Coronary artery (tissue), 2 donors: ENCODE data around the gene STAC.

Experiments
- DNase-seq: peaks from one replicate; pipeline ENCODE4 v3.0.0-alpha.2; 2017; ENCODE audit warnings: low spot score
- H3K27ac ChIP-seq, 2 donors: fragments of 200-600 bp; sonication (generic); one replicate each; pipeline ENCODE4 v1.5.1; 2016 to 2019
- H3K4me3 ChIP-seq: fragments of 200-600 bp; sonication (generic); 2 replicates; pipeline ENCODE4 v1.5.1; 2016; ENCODE audit warnings: mild to moderate bottlenecking, moderate library complexity
- TF ChIP-seq, protein P1 (sequence below): fragments of 200-600 bp; sonication (generic); IDR thresholded peaks from one replicate; pipeline ENCODE4 v1.5.1; 2019; ENCODE audit warnings: antibody characterized with exemption

The STAC gene

DNA sequence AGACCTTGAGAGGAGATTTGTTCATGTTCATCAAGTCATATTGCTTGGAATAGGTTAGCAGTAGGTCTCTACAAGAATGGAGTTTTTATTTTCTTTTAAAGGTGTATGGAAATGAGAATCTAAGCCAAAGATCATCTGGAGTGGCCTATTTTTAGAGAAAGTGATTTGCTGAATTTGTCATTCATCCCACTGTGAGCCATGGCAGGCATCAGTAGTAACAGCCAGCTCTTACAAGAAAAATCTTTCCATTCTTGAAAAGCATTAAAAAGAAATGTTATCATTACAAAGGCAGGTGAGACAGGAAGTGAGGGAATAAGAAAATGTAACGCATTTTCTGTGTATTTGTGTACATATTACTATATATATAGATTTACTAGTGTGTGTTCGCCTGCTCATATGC lies 29.6 kb downstream of the STAC start:
- Histone ChIP-seq H3K4me3 (no peak overlapping the region), H3K27ac (no peak overlapping the region)
- TF ChIP-seq, protein P1, sequence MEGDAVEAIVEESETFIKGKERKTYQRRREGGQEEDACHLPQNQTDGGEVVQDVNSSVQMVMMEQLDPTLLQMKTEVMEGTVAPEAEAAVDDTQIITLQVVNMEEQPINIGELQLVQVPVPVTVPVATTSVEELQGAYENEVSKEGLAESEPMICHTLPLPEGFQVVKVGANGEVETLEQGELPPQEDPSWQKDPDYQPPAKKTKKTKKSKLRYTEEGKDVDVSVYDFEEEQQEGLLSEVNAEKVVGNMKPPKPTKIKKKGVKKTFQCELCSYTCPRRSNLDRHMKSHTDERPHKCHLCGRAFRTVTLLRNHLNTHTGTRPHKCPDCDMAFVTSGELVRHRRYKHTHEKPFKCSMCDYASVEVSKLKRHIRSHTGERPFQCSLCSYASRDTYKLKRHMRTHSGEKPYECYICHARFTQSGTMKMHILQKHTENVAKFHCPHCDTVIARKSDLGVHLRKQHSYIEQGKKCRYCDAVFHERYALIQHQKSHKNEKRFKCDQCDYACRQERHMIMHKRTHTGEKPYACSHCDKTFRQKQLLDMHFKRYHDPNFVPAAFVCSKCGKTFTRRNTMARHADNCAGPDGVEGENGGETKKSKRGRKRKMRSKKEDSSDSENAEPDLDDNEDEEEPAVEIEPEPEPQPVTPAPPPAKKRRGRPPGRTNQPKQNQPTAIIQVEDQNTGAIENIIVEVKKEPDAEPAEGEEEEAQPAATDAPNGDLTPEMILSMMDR: no peak
- no peak for DNase-seq

DNA sequence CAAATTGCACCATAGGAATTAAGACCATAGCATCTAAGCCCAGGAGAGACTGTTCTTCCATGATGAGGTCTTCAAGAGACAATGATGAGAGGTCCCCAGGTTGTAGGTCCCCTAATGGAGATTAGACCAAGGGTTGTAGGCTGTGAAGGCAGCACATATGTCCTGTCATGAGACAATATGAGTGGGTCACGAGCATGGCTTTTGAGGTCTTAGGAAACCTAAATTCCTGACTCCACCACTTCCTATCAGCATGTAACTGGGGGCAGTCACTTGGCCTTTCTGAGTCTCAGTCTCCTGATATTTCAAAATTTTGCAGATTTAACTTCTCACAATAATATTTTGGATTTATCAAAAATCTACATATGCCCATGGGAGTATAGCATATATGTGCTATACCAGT lies 31.3 kb downstream of the STAC start:
- H3K4me3 ChIP-seq: no peak overlapping the region
- TF ChIP-seq, protein P1: no peak
- DNase-seq: no peak
- H3K27ac ChIP-seq: no peak overlapping the region

- no peak overlapping the region for H3K4me3 ChIP-seq
- no peak overlapping the region for H3K27ac ChIP-seq
- TF ChIP-seq, protein P1: no peak
- DNase-seq: no peak
Measured at GRCh38 chr3:36416599-36416998, 36.3 kb downstream of the STAC start.

DNA sequence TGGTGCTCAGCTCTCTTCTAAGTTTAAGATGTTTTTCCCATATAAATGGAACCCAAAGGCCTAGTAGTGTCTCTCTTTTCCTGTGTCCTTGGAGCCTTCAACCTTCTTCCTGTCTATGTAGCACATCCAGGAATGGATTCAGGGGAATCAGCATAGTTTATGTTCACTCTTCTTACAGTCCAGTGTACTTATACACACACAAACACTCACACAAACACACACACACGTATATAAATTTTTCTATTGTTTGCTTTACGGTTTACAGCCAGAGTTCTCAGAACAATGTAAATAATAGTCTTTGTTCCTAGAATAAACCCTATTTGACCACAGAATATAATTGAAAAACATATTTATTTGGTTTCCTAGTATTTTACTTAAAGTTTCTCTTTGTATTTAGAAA lies 36.9 kb downstream of the STAC start:
- no peak overlapping the region for H3K27ac ChIP-seq

DNA sequence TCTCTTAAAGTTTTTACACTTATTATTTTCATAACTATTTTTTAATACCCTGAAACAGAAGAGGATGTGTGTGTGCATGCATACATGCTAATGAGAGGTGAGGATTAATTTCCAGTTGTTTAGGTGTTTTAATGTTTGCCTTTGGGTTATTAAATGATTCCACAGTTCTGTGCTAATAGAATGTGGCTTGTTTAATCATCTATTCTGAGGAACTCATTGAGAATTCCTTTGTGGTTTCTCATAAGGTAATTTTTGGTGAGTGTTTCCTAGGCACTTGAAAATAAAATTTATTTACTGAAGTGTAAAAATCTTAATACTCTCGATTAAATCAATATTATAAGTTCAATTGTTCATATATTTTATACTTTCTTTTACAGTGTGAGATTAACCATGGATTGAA lies 38.0 kb downstream of the STAC start:
- Histone ChIP-seq H3K27ac (no peak overlapping the region), H3K4me3 (no peak overlapping the region)
- DNase-seq: no peak
- TF ChIP-seq, protein P1: no peak

More for the DNA sequence above, 36.9 kb downstream of the STAC start:
- no peak overlapping the region for H3K4me3 ChIP-seq
- DNase-seq: no peak
- TF ChIP-seq, protein P1: no peak

DNA sequence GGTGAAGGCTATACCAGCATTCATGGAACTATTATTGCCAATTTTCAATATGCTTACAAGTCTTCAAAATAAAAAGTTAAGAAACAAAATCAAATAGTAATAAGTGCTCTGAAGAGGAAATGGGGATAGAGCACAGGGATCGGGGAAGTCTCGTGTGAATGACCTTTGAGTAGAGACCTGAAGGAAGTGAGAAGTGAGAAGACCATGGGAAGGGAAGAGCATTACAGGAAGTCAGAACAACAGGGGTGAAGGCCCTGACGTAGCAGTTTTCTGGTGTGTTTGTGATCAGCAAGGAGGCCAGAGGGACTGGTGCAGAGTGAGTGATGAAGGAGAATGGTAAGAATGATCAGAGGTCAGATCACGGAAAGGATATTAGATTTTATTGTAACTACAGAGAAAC lies 48.1 kb downstream of the STAC start:
- TF ChIP-seq, protein P1: no peak
- DNase-seq: no peak
- no peak overlapping the region for H3K4me3 ChIP-seq
- H3K27ac ChIP-seq: no peak overlapping the region

GRCh38 chr3:36429986-36430485 lies 49.7 kb downstream of the STAC start:
- no peak overlapping the region for H3K4me3 ChIP-seq
- no peak overlapping the region for H3K27ac ChIP-seq
- DNase-seq: no peak
- TF ChIP-seq, protein P1: no peak
